ENCODE data around the gene MAP1S.
"Not testable (repeated sequence)": the region's sequence is repeated elsewhere in the genome, so short reads cannot be mapped to it uniquely, and the experiment has no call there.

The MAP1S gene

DNA sequence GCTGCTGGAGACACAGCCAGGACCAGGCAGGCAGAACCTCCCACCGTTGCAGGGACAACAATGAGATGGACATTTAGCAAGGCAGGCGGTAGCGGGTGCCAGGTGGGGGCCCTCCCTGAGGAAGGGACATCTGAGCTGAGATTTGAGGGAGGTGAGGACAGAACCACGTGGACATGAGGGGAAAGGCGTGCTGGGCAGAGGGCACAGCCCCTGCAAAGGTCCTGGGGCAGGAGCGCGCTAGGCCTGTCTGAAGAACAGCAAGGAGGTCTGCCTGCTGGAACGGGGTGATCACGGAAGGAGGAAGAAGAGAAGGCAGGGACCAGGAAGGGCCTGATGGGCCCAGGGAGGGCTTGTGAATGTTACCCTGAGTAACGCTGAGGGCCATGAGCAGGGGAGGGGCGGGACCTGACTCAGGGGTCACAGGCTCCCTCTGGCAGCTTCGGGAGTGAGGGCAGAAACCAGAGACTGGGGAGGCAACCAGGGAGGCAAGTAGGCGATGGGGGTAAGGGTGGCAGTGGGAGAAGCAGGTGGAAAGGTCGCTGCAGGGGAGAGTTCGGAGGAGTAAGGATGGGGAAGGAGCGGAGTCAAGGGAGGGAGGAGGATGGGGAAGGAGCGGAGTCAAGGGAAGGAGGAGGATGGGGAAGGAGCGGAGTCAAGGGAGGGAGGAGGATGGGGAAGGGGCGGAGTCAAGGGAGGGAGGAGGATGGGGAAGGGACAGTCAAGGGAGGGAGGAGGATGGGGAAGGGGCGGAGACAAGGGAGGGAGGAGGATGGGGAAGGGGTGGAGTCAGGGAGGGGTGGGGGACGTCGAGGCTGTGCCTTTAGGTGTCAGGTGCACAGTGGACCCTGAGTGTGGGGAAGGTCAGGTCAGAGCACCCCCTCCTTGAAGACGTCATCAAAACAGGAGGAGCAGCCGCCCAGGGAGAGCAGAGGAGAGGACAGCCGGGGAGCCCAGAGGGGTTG lies 60.0 kb downstream of the MAP1S start:
- no peak for DNase-seq (ENCODE audit: low read depth, low spot score)
- H3K4me3 ChIP-seq (ENCODE audit: low read length), result no peak overlapping the region

DNA sequence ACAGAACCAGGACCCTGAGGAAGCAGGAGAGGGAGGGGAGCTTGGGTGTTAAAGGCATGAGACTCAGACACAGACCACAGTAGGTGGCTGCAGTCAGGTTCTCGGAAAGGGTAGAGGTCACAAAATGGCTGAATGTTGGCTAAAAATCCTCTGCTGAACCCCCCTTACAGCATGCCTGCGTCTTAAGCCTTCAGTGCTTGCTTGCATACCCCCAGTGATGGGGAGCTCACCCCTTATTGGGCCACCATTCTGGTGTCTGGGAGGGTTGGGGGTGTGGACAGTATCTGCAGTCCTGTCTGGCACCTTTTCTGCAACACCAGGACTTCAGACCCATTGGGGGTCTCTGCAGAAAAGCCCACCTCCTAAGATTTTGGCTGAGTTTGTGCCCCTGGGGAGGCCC lies 61.5 kb downstream of the MAP1S start:
- no peak for DNase-seq (ENCODE audit: low read depth, low spot score)
- H3K4me3 ChIP-seq (ENCODE audit: low read length), result no peak overlapping the region

DNA sequence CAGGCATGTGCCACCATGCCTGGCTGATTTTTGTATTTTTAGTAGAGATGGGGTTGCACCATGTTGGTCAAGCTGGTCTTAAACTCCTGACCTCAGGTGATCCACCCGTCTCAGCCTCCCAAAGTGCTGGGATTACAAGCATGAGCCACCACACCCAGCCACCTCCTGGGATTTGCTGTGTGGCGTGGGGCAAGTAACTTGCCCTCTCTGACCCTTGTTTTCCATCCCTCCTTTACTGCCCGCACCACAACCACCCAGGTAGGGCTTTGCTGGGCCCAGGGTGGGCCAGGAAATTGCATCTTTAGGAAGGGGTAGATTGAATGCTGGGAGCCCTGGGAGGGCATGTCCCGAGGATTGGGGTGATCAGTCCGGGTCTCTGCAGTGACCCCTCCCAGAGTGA lies 64.4 kb downstream of the MAP1S start:
- not testable (repeated sequence) for DNase-seq (ENCODE audit: low read depth, low spot score)

More for the DNA sequence above, 64.4 kb downstream of the MAP1S start:
- not testable (repeated sequence) for H3K4me3 ChIP-seq (ENCODE audit: low read length)

Data from Jurkat, Clone E6-1 (cell line).